HG03521 (cell line): ENCODE measurements around the gene ZBTB8B.

Experiments used
- ATAC-seq: cut with Tn5 transposase; IDR thresholded peaks from one replicate; pipeline ENCODE4 v1.9.1; 2021; ENCODE audit warnings: mild to moderate bottlenecking, moderate library complexity; ENCODE audit not compliant: unreplicated experiment

Gene ZBTB8B

DNA sequence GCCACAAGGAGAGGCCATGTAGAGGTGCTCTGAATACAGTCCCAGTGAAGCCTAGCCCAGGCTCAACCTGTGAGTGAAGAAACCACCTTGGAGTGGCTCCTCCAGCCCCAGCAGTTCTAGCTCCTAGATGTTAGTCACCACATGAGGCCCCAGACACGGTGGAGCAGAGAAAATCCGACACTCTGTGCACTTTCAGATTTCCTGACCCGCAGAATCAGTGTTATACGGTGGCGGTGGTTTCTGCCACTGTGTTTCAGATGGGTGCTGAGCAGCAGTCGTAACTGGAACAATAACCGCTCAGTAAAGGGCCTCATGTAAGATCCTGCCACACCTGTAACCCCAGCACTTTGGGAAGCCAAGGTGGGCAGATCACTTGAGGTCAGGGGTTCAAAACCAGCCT lies 38.3 kb downstream of the ZBTB8B start:
- ATAC-seq: no peak

DNA sequence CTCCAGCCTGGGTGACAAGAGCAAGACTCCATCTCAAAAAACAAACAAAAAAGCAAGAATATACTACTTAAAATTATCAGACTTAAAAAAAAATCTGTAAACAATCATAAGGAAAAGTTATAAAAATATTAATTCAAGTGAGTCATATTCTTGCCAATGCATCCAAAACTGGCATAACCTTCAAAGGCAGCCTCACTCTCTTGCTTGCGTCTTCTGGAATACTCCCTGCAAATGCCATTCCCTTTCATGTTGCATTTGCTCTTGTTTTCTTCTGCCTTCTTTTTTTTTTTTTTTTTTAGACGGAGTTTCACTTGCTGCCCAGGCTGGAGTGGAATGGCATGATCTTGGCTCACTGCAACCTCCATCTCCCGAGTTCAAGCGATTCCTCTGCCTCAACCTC lies 42.1 kb downstream of the ZBTB8B start:
- ATAC-seq: no peak

DNA sequence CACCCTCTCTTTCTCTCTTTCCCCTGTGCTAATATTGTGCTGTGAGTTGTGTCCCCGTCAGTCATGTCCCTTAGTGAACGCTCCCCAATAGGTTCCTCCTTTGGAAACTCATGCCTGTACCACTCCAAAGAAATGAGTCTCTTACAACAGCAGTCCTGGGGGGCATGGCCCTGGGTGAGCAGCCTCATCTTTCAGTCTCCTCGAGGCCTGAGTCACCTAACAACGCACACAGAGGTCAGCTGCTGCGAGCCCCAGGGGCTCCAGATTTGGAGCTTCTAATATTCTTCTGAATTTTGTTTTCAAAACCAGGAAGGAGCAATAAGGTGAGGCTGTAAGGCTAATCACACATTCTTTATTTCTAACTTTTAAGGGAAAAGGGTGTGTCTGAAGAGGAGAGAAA lies 43.9 kb downstream of the ZBTB8B start:
- no peak for ATAC-seq

DNA sequence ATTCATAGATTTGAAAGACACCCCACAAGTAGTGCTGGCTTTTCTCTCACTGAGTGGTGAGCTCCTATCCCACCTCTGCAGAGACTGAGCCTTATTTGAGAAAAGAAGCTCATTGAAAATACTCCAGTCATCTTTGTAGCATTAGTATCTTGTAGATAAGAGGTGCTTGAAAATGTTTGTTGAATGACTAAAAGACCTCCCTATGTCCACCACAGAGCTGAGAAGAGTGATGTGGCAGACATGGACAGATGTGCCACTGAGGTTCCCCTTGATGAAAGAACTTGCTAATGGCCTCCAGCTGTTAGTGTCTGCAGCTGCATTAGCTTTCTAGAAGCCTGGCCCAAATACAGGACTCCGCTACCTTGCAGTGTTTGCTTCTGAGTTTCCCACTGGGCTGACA lies 45.1 kb downstream of the ZBTB8B start:
- no peak for ATAC-seq
